G401 (cell line): ENCODE results near the gene LIN37. TPM values are rescaled to one million over a fixed set of nuclear protein-coding genes. Genes with fewer than 3 reads are reported as not detected.

ENCODE experiments used
- DNase-seq: peaks from one replicate; pipeline ENCODE4 v3.0.0-alpha.2; 2015; ENCODE audit warnings: low spot score
- in situ Hi-C: cut with HindIII; loops from 2 replicates; pipeline ENCODE4 v1.10.0; 2016; ENCODE audit warnings: low sequenced_read_pairs, mixed read lengths
- total RNA-seq: library from RNA; depleted of rRNA; stranded (reverse); fragments of >200 nt; shearing (Covaris generic); gene quantifications from 2 replicates; pipeline ENCODE4 v1.2.3, GENCODE V29; 2014

LIN37 gene
- total RNA-seq, 1 experiment from 2014 or later = 9.2 TPM

DNA sequence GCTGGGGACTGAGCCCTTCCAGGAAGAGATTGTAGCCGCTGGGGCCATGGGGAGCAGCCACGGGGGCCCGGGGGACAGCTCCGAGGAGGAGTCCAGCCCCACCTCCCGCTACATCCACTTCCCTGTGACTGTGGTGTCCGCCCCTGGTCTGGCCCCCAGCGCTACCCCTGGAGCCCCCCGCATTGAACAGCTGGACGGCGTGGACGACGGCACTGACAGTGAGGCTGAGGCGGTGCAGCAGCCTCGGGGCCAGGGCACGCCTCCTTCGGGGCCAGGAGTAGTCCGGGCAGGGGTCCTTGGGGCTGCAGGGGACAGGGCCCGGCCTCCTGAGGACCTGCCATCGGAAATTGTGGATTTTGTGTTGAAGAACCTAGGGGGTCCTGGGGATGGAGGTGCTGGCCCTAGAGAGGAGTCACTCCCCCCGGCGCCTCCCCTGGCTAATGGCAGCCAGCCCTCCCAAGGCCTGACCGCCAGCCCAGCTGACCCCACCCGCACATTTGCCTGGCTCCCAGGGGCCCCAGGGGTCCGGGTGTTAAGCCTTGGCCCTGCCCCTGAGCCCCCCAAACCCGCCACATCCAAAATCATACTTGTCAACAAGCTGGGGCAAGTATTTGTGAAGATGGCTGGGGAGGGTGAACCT lies 15.7 kb upstream of the LIN37 start:
- in situ Hi-C loops = no loop called here
- DNase-seq = no peak

- in situ Hi-C loops = no loop called here
- DNase-seq = no peak
These were observed 14.9 kb upstream of the LIN37 start for GRCh38 chr19:35733180-35734125.

GRCh38 chr19:35734273-35734672 lies 14.1 kb upstream of the LIN37 start:
- in situ Hi-C loops = no loop called here
- DNase-seq = no peak

- DNase-seq = no peak
- in situ Hi-C loops = no loop called here
These were observed 13.5 kb upstream of the LIN37 start for GRCh38 chr19:35734889-35735288.

GRCh38 chr19:35736913-35737886 lies 11.2 kb upstream of the LIN37 start:
- DNase-seq = no peak
- in situ Hi-C loops = no loop called here

DNA sequence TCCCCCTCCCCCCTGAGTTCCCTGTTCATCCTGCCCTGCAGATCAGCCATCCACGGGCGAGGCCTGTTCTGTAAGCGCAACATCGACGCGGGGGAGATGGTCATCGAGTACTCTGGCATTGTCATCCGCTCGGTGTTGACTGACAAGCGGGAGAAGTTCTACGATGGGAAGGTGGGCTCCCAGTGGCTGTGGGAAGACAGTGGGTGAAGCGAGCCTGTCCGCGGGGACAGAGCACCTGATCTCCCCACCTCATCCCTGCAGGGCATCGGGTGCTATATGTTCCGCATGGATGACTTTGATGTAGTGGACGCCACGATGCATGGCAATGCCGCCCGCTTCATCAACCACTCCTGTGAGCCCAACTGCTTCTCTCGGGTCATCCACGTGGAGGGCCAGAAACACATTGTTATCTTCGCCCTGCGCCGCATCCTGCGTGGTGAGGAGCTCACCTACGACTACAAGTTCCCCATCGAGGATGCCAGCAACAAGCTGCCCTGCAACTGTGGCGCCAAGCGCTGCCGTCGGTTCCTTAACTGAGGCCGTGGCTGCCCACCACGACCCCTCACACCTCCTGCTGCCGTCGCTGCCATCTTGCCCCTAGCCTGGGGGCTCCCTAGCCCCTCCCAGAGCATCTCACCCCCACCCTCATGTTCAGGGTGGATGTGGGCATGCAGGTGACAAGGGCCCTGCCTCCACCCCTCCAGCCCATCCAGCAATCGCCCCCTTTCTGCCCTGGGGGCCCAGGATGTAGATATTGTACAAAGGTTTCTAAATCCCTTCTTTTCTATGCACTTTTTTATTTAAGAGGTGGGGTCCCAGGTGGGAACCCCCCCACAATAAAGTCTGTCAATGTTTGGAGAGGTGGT lies 10.1 kb upstream of the LIN37 start:
- in situ Hi-C loops = no loop called here
- DNase-seq = no peak

GRCh38 chr19:35738887-35739229 lies 9.5 kb upstream of the LIN37 start:
- in situ Hi-C loops = no loop called here
- DNase-seq = no peak

DNA sequence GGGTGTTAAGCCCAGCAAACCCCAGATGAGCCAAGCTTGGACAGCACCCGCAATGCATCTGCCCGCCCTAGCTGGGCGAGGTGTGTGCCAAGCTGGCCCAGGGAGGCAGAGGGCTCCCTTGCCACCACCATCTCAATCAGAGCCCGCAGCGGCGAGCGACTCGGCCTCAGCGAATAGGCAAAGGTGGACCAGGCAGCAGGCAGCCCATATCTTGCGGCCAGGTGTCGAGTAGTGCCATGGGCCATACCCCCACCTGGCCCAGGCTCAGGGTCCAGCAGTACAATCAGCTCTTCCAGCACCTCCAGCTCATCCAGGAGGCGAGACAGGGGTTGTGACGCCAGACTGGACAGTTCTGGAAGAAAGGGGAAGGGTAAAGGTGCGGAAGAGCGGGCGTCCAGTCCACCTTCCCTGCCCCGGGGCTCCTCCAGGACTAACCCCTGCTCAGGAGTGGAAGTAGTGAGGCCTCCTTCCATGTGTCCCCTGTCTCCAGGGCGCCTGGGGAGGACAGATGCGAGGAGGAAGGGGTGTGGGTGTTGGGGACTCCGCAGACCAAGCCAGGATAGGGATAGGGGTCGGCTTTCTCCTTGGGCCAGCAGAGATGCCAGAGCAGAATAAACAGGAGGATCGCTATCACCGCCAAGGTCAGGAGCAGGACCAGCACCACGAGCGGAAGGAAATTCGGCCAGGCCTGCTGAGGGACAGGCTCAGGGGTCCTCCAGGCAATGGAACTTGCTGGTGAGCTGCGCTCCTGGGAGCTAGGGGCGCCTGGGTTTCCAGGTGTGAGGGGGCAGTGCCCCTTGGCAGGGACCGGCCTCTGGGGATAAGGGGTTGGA lies 8.9 kb upstream of the LIN37 start:
- DNase-seq = no peak
- in situ Hi-C loops = no loop called here

DNA sequence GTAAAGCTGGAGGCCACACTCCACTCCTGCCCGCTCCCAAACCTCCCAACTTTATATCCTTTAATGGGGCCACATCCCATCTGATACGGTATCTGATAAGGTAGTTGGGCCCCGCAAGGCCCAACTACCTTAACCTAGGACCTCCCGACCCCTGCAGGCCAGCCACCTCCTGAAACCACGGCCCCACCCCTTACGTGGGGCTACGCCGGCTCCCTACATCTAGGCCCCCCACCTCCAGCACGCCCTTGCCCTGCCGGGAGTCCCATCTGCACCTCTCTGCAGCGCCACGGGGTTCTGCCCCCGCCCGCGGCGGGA lies 8.3 kb upstream of the LIN37 start:
- DNase-seq = no peak
- in situ Hi-C loops = no loop called here

DNA sequence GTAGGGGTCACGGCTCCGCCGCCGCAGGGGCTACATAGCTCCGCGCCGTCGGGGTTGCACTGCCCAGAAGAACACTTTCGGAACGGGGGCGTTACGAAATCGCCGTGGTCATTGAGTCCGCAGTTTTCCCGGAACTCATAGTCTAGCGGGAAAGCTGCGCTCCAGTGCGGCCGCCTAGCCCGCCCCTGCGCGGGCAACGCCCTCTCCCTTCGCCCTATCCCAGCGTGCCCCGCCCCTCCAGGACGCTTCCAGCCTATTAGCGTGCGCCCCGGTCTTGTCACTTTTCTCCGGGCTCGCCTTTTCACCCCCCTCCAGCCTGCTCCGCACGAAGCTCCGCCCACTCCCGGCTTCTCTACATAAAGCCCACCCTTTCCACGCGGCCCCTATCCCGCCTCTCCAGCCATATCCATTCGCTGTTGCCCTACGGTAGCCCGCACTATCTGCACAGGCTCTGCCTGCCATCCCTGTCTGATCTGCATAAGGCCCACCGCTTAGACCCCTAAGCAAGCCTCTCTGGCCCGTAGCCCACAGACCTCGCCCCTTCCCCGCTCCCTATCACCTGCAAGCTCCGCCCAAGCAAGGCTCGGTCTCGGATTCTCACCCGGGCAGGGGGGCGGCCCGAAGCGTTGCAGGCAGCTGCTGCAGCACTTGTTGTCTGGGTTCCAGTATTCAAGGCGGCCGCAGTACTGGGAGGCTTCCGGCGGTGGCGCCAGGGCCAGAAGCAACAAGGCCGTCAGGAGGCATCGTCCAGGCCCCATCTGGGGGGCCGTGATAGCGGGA lies 7.8 kb upstream of the LIN37 start:
- in situ Hi-C loops = no loop called here
- peak; percentile 98 for DNase-seq

- no peak for DNase-seq
- in situ Hi-C loops = no loop called here
These were observed 7.2 kb upstream of the LIN37 start for GRCh38 chr19:35741203-35741515.

- no peak for DNase-seq
- in situ Hi-C loops = no loop called here
These were observed 6.2 kb upstream of the LIN37 start, which contains the start of gene IGFLR1 for GRCh38 chr19:35742121-35742724. IGFLR1 (minus strand) TSS chr19:35742452; CDS start chr19:35741180, 1,272 bp downstream.

- no peak for DNase-seq
- in situ Hi-C loops = no loop called here
These were observed 4.5 kb upstream of the LIN37 start for GRCh38 chr19:35743640-35744429.

DNA sequence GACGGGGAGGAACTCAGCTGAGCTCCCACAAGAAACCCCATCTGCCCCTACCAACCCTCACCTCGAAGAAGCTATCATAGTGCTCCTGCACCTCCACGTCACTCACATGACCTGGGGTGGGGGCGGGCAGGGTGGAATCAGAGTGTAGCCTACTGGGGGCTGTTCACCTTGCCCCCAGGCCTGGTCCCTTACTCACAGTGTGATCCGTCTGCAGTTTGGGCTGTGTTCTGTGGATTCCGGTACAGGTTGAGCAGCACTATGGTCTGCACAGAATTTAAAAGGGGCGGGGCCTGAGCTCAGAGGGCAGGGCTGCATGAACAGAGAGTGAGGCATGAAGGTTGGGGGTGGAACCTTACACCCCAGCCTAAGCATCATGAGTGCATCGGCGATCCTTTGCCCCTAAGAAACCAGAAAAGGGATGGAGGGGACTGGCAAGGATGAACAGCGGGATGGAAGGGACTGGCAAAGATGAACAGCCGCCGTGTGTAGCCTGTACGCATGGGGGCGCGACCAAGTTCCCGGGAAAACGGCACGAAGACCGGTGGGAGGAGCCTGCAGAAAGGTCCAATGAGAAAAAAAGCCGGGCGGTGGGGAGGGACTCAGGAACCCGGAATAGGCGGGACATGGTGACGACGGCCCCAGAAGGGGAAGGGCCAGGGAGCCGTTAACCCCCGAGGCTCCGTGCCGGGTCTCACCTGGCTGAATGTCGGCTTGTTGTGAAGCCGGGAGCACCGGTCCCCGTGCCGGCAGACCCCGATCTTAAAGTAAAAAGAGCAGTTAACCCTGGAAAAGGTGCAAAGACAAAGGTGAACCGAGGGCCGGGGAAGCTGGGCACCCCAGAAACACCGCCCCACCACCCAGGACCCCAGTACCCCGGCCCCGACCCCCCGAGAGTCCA lies 3.7 kb upstream of the LIN37 start:
- in situ Hi-C loops = no loop called here
- peak; percentile 98 for DNase-seq

DNA sequence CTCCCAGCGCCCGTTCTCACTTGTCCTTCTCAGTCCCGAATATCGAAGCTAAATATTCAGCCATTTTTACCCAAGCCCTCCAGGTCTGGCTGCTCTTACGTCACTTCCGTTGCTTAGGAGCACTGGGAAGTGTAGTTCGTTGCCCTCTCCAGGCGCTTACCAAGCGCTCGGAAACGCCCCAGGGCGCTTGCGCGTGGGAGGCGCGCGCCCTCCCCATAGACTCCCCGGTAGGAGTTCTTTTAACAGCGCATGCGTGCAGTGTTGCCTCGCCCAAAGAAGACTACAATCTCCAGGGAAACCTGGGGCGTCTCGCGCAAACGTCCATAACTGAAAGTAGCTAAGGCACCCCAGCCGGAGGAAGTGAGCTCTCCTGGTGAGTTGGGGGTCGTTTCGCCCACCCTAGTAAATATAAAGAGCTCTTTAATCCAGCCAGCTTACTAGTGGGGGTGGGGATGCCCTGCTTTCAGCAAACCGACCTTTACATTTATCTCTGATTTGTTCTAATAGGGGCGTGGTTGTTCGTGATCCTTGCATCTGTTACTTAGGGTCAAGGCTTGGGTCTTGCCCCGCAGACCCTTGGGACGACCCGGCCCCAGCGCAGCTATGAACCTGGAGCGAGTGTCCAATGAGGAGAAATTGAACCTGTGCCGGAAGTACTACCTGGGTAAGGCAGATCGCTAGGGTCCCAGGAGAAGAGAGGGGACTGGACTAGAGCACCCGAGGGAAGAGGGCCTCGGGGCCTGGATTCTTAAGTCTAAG lies 2.9 kb upstream of the LIN37 start, which contains the start of the genes PSENEN and U2AF1L4:
Gene PSENEN, plus strand, starts transcription at position 324 of the 759 bp plus-strand sequence. Its CDS starts 280 bp downstream, at position 604.
Gene U2AF1L4, minus strand, starts transcription at position 91 of the 759 bp plus-strand sequence. Its CDS starts 27 bp downstream, at position 64.
- in situ Hi-C loops = no loop called here
- peak; percentile 100 for DNase-seq
